LNCAP (cell line): Measurements from ENCODE around the gene TMEM63C.

ENCODE experiments used
- TF ChIP-seq, protein P1 (sequence below): fragments of 450-650 bp; IDR thresholded peaks from 2 replicates; pipeline ENCODE4 v1.5.1; 2017; ENCODE audit warnings: mild to moderate bottlenecking

TMEM63C gene

DNA sequence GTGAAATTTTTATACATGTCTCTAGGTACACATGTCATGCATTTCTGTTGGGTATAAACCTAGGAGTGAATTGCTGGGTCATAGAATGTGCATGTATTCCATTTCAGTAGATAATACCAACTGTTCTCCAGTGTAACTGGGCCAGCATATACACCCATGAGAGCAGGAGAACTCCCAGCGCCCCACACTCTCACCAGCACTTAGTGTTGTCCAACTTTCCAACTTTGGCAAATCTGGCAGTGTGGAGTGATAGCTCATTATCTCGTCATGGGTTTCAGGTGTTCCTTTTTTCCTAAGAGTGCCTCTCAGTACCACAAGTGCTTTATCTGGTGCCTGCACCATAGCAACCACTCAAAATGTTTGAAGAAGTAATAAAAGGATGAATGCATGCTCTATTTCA, 49.3 kb downstream of the TMEM63C start:
- TF ChIP-seq, protein P1, sequence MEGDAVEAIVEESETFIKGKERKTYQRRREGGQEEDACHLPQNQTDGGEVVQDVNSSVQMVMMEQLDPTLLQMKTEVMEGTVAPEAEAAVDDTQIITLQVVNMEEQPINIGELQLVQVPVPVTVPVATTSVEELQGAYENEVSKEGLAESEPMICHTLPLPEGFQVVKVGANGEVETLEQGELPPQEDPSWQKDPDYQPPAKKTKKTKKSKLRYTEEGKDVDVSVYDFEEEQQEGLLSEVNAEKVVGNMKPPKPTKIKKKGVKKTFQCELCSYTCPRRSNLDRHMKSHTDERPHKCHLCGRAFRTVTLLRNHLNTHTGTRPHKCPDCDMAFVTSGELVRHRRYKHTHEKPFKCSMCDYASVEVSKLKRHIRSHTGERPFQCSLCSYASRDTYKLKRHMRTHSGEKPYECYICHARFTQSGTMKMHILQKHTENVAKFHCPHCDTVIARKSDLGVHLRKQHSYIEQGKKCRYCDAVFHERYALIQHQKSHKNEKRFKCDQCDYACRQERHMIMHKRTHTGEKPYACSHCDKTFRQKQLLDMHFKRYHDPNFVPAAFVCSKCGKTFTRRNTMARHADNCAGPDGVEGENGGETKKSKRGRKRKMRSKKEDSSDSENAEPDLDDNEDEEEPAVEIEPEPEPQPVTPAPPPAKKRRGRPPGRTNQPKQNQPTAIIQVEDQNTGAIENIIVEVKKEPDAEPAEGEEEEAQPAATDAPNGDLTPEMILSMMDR: no peak

DNA sequence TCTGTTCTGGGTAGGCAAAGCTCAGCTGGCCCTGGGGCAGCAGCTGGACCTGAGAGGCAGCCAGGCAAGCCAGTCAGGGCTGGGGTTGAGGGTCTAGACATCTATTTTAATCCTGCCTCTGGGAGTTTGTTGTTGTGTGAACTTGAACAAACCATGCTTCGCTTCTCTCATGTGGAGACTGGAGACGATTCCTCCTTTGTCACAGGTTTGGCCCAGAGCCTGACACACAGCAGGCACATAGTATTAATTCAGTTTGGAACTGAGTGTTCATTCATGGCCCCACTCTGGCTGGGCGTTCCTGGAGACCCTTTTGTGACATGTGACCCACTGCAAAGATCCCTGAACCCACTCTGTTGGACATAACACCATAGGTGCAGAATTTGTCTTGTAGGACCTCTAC, 50.1 kb downstream of the TMEM63C start:
- TF ChIP-seq, protein P1: no peak

DNA sequence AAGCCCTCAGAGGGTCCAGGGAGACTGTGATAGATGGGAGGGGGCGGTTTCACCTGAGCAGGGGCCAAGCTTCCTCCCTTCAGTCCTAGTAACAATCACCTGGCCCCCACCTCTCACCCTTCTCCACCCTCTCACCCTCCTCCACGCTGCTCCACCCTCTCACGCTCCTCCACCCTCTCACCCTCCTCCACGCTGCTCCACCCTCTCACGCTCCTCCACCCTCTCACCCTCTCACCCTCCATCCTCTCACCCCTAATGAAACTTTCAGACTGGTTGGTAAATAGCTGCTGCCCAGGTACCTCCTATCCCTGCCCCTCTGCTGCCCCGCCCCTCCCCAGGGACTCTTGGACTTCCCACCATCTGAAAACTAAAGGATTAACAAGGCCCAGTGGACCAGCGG, 55.2 kb downstream of the TMEM63C start:
- TF ChIP-seq, protein P1: no peak

DNA sequence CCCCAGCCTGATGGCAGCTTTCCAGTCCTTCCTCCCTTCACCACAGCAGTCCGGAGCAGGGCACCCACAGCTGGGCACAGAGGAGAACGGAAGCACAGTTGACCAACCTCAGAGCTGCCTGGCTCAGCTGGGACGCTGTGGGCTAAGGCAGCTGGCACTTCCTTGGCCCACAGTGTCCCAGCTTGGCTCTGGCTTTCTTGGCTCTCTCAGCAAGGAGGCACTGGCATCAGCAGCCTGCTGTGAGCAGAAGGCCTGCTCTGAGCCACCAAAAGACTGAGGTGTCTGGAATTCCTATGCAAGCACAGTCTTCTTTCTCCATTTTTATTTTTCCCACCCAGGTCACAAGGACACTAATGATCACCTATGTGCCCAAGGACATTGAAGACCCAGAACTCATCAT, 56.8 kb downstream of the TMEM63C start:
- TF ChIP-seq, protein P1: no peak

DNA sequence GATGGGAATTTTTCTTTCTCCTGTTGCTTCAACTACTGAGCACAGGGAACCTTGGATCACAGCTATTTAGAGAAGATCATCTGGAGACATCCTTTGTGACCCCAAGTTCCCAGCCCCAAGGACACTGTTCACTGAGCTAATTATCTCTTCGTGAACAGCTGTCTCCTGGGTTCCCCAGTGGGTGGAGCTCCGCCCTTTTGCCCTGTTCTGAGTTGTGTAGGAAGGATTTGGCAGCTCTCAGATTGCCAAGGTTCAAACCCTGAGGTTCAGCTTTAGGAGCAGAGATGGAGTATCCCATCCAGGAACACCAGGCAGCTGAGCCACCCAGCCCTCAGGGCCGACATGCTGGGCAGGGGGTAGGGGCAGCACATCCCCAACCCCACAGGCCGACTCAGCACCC, 57.4 kb downstream of the TMEM63C start:
- TF ChIP-seq, protein P1: no peak

DNA sequence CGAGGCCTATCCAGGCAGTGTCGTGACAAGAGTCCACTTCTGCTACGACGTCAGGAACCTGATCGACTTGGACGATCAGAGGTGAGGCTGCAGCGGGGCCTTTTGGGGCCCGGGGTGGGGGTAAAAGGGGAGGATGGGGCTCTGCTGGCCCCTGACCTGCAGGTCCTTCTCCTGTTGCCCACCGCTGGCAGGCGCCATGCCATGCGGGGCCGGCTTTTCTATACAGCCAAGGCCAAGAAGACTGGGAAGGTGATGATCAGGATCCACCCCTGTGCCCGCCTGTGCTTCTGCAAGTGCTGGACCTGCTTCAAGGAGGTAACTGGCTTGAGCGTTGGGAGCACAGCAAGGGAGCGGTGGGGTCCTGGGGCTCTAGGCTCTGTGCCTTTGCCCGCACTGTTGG, 57.8 kb downstream of the TMEM63C start:
- TF ChIP-seq, protein P1: no peak

DNA sequence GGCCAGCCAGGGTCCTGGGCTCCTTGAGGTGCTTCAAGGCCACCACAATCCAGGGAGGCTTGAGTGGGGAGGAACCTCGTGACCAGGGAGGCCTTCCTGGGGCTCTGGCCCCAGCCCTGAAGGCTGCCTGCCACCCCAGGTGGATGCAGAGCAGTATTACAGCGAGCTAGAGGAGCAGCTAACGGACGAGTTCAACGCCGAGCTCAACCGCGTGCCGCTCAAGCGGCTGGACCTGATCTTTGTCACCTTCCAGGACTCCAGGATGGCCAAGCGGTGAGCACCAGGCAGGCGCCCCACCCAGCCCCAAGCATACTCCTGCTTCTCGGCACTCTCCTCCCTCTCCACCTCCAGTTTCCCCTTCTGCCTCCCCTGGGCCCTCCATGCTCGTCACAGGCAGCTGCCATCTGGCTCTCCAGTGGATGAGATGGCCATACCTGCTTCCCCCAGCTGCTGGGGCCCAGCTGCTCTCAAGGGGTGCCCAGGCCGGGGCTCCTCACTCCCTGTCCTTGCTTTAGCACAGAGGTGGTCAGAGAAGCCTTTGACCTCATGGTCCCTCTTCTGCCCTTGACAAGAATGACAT, 58.8 kb downstream of the TMEM63C start:
- TF ChIP-seq, protein P1: no peak

DNA sequence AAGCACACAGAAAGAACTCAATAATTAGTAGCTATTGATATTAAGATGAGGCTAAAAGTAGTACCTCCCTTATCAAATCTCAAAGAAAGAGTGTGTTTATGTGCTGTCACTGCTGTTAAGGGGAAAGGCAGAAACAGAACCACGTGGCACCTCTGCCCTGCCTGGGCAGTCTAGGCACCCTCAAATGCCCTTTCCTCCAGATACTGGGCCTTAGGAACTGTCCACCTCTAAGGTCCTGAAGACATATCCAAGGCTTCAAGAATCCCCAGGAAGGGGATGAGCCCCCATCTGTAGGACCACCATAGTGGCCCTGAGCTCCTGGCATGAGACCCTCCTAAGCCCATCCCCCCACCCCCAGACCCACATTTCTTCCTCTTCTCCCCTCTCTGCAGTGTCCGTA, 60.4 kb downstream of the TMEM63C start:
- TF ChIP-seq, protein P1: no peak
